Fibroblast of pulmonary artery (primary cell): ENCODE results near the gene SHROOM3.
A peak's percentile ranks its signal among the peaks of the same experiment; 100 is the strongest.

Source experiments
- DNase-seq: peaks from one replicate; pipeline ENCODE4 v3.0.0-alpha.2; 2010; ENCODE audit warnings: low read depth
- H3K4me3 ChIP-seq: replicated peaks from 2 replicates; pipeline ENCODE4 v1.5.1; 2011; ENCODE audit warnings: low read depth, mild to moderate bottlenecking, control low read depth, low read length, moderate library complexity
- TF ChIP-seq, protein P1 (sequence below): IDR thresholded peaks from 2 replicates; pipeline ENCODE4 v1.5.1; 2011; ENCODE audit warnings: mild to moderate bottlenecking, control low read depth, low read length, inconsistent platforms; ENCODE audit errors: missing control alignments

The SHROOM3 gene

DNA sequence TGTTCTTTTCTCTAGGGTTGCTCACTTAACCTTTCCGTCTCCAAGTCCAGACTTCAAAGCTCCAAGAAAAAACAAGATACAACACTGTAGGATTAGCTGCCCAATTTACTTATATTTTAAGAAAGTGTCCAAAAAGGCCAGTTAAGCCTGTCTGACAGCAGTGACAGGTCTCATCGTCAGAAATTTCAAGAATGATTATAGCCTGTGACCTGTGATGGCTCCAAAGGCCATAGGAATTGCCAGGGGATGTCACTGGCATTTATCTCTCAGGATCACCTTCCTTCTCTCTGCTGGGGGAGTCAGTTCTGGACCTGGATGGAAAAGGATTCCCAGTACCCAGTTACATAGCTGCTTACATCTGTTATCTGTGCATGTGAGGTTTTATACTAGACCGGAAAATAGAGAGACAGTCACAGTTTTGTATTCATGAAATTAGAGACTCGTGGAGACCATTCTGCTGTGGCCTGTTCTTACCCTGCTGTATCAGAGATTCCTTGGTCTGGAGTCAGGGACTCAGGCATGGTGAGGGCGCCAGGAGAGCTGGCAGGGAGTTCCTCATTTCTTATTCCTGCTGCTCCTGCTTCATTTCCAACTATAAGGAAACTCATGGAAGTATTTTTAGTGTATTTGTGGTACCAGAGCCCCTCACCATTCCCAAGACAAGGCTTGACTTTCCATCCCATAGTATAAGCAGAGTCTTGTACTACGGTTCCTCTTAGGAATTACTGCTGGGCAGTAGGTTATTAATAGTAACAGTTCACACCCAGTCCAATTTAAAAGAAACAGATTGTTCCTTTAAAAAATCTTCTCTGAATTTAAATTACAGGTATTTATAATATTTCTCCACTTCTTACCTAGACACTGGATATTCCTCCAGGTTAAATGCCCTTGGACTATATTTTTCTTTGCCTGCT is 220.8 kb downstream of the SHROOM3 start:
- no peak overlapping the region for H3K4me3 ChIP-seq
- TF ChIP-seq, protein P1, sequence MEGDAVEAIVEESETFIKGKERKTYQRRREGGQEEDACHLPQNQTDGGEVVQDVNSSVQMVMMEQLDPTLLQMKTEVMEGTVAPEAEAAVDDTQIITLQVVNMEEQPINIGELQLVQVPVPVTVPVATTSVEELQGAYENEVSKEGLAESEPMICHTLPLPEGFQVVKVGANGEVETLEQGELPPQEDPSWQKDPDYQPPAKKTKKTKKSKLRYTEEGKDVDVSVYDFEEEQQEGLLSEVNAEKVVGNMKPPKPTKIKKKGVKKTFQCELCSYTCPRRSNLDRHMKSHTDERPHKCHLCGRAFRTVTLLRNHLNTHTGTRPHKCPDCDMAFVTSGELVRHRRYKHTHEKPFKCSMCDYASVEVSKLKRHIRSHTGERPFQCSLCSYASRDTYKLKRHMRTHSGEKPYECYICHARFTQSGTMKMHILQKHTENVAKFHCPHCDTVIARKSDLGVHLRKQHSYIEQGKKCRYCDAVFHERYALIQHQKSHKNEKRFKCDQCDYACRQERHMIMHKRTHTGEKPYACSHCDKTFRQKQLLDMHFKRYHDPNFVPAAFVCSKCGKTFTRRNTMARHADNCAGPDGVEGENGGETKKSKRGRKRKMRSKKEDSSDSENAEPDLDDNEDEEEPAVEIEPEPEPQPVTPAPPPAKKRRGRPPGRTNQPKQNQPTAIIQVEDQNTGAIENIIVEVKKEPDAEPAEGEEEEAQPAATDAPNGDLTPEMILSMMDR = no peak
- no peak for DNase-seq

DNA sequence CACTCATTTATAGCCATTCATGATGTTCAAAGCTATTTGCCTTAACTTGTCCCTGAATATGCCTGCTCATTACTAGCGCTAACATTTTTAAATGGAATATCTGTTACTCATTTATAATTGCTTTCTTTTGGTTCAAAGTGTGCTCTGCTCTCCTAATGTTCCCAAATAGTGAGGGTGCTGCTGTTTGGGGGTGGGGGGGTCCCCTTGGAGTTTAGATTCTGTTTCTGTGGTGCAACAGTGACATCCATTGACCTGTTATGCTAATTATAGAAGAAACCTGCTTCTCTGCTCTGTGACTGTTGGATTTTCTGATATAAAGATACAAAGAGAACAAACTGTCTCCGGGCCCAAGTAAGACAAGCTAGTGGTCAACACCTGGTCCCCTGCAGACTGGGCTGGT is 222.4 kb downstream of the SHROOM3 start:
- no peak for DNase-seq
- TF ChIP-seq, protein P1 = no peak
- no peak overlapping the region for H3K4me3 ChIP-seq

DNA sequence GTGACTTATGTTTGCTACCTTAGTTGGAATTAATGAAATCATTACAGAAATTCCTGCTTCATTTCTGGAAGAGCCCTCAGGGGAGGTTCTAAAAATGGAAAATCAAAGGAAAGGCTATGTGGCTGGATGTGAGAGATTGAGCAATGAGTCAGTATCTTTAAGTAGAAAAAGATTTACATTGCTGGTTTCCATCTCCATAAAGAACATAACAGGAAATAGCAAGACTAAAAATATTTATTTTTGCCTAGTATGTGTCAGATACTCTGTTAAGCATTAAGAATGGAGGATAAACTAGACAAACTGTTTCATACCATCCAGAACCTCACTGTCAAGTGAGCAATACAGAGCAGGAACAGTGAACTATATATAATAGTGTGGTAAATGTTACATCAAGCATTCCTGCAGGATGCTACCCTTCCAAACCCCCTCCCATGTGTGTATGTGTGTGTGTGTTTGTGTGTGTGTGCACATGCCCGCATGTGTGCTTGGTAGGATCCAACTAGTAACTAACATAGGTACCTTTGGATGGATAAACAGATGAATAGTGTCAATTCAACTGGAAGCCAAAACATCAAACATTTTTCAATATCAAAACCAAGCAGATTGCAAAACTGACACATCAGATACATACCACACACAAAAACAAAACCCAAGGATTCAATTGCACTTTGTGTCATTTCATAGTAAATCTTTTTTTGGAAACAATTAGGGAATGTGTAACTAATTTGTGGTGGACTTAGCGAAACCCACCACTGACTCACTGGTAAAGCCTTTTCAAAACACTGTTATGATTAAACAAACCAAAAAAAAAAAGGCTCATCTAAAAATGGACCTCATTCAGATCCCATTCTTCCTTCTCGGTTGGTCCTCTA is 223.4 kb downstream of the SHROOM3 start:
- no peak overlapping the region for H3K4me3 ChIP-seq
- DNase-seq = peak; percentile 51
- TF ChIP-seq, protein P1 = no peak

DNA sequence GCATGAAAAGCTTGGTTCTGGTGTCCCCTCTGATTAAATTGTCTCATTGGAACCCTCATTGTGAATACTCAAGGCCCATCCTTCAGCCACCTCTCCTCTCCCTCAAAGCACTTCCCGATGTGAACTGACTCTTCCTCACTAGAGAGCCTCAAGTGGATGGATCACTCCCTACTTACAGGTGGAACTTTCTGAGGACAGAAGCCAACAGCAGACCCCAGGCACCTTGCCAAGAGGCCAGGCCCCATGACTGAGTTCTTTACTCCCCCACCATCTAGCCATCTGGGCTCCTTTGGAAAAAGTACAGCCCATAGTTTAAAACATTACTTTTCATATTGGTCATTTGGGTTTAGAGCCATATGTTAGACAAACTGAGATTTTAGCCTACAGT is 224.1 kb downstream of the SHROOM3 start:
- TF ChIP-seq, protein P1 = no peak
- DNase-seq = no peak
- no peak overlapping the region for H3K4me3 ChIP-seq

DNA sequence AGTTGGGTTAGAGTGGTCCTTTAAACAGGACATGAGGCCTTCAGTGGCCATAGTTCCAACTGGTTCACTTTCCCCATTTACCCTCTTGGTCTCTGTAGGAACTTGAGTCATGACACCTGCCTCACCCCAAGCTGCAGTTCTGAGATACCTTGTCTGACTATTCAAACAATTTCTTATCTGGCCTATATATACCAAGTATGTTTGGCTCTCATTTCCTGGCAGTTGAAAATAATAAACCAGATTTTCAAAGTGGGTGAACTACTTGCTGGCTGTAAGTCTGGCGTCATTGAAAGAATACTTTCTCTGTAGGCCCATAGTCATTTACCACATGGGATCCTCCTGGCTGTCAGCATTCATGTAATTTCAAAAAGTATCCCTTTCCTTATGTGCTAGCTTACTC is 228.8 kb downstream of the SHROOM3 start:
- no peak for DNase-seq
- H3K4me3 ChIP-seq = no peak overlapping the region
- TF ChIP-seq, protein P1 = no peak

DNA sequence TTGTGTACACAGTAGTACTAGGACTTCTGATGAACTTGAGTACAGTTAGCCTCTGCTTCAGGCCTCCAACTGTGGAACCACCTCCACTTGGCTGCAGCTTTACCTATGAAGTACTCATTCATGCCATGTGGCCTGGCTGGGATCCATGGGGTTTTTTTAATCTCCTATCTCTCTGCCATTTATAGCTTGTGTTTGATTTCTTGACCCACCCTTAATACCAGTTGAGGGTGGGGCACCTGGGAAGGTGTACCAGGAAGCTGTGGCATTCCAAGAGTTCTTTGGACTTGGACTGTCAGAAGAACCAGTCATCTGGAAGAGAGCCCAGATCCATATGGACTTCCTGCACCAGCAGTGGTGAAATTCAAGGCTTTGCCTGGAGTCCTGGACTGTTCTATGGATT is 230.1 kb downstream of the SHROOM3 start:
- DNase-seq = peak; percentile 25
- TF ChIP-seq, protein P1 = no peak
- no peak overlapping the region for H3K4me3 ChIP-seq
